GM12891 (cell line): ENCODE results near the gene TBL1XR1.

Experiments
- DNase-seq: peaks from one replicate; pipeline ENCODE4 v3.0.0; 2011; ENCODE audit warnings: low spot score; ENCODE audit not compliant: insufficient read length
- FAIRE-seq: peaks from 2 replicates; lab custom pipeline; 2011; peaks lifted over from hg19 to GRCh38; lab: Jason Lieb, UNC
- PAX5 ChIP-seq: IDR thresholded peaks from 2 replicates; pipeline ENCODE4 v1.6.1; 2011; ENCODE audit warnings: low read length, moderate library complexity, mild to moderate bottlenecking; ENCODE audit not compliant: insufficient read depth, severe bottlenecking
- POLR2A ChIP-seq: IDR thresholded peaks from 2 replicates; pipeline ENCODE4 v1.6.1; 2011; ENCODE audit warnings: low read depth, low read length, control low read depth
- POLR2AphosphoS5 ChIP-seq: IDR thresholded peaks from 2 replicates; pipeline ENCODE4 v1.6.1; 2011; ENCODE audit warnings: low read depth, low read length, control low read depth
- POU2F2 ChIP-seq: IDR thresholded peaks from 2 replicates; pipeline ENCODE4 v1.6.1; 2011; ENCODE audit warnings: low read depth, mild to moderate bottlenecking, control low read depth, low read length, moderate library complexity
- SPI1 ChIP-seq: IDR thresholded peaks from 2 replicates; pipeline ENCODE4 v1.6.1; 2011; ENCODE audit warnings: low read depth, low read length, control low read depth
- TAF1 ChIP-seq: IDR thresholded peaks from 2 replicates; pipeline ENCODE4 v1.6.1; 2011; ENCODE audit warnings: low read depth, low read length, control low read depth

TBL1XR1 gene

DNA sequence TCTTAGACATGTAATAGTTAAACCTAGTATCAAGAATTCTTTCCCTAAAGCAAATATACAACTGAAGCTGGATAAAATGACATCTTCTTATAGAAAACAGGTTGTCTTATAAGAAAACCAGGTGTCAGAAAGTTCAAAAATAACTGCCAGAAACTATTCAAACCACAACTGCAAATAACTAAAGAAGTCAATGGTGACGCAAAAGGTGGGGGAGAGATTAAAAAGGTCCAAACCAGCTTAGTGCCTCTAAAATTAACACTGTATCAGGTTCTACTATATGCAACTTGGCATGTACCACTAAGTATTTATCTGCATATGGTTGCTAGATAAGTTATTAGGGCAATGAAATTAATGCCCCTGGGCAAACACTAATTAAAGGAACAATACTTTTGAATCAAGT is 136.8 kb downstream of the TBL1XR1 start:
- DNase-seq (no peak), FAIRE-seq (no peak)
- TF ChIP-seq POLR2AphosphoS5 (no peak), PAX5 (no peak), SPI1 (no peak), POLR2A (no peak), TAF1 (no peak), POU2F2 (no peak)

DNA sequence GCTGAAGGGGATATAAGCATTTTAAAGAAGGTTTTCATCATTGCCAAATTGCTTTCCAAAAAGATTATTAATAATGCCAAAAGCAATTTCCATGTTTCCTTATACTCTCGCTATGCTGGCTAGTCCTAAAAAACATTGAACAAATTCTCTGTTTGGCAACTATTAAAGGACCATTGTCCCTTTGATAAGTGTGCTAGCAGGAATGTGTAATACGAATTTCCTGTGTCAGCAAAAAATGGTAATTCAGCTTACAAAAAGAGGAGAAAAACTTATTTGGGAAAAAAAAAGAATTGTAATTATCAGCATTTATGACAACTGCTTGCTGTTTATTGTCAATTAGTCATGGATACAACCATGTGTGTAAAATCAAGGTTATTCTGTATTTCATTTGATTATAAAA is 138.6 kb downstream of the TBL1XR1 start:
- DNase-seq (no peak), FAIRE-seq (no peak)
- TF ChIP-seq POLR2A (no peak), POU2F2 (no peak), TAF1 (no peak), PAX5 (no peak), POLR2AphosphoS5 (no peak), SPI1 (no peak)

DNA sequence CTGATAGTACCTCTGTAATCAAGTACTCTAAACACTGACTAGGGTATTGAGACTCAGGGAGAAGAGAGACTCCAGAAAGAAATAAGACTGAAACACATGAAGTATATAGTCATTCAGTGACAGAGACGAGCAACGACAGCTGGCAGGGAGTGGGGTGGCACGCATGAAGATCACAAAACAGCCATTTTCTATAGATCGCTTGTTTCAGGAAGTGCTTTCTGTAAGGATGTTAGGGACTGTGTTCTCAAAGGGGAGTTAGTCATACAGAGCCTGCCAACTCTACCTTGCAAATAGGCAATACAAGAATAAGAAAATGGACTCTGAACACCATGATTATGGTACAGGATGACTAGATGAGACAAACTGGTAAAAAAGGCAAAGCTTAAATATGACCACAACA is 139.5 kb downstream of the TBL1XR1 start:
- TF ChIP-seq PAX5, result no peak
- TF ChIP-seq POLR2A, result no peak
- 0 out of 2 replicates have a peak, but pooled peaks have one; percentile 53 for TF ChIP-seq POU2F2
- no peak for TF ChIP-seq POLR2AphosphoS5
- peak; percentile 84 for TF ChIP-seq SPI1
- TF ChIP-seq TAF1, result no peak
- FAIRE-seq, result peak; percentile 89
- DNase-seq, result peak; percentile 20

DNA sequence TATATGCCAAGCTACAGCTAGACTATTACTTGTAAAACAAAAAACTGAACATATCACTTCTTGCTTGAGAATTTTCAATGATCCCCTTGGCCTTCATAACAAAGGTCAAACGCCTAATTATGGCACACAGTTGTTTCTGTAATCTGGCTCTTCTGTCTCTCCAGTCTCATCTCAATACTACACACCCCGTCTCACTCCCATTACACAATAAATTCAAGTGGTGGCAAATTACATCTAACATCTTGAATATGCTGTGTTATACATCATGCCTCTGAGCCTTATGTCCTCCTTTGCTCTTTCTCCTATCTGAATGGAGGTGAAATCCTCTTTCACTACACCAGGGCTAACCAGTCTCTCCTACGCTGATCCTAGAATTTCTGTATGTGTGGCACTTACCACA is 140.4 kb downstream of the TBL1XR1 start:
- FAIRE-seq (peak; percentile 38), DNase-seq (no peak)
- no peak for TF ChIP-seq POLR2A
- TF ChIP-seq SPI1, result no peak
- TF ChIP-seq POU2F2, result no peak
- TF ChIP-seq POLR2AphosphoS5, result no peak
- no peak for TF ChIP-seq PAX5
- TF ChIP-seq TAF1, result no peak

DNA sequence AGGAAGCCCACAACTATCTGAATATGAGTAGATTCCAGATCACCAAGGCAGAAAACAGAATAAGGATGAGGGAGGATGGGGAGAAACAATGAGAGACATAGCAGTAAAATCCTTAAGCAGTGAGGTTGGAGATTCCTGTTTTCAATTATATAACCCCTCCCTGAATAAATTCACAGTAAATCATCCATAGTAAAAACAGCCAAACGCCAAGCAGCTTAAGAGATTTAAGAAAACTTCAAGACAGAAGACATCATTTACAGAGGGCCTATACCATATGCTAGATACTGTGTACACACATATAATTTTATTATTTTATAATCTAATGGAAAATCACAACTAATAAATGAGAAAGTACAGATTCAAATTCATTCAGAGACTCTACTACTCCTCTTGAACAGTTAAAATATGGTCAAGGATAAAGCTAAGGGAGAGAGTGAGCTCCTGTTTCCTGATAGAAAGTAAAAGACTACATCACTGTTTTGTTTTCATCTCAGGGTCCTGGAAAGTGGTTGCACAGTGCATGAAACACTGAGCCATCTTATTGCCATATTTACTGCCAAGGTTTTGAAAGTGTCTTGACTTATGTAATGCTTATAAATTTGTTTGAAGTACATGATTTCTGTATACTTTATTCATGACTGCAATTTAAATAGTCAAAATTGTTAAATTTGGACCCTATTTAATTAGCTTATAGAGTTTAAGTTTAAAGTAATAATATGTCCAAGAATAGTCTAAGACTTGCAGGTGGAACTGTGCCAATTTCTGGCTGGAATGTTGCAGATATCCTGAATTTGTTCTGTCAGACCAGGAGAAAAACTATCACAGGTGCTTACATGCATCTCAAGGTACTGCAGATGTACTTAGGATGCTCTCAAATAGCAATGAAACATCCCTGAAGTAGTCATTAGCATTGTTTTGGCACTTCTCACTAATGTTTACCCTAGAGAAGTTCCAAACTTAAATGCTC is 141.4 kb downstream of the TBL1XR1 start:
- TF ChIP-seq POU2F2 (no peak), POLR2AphosphoS5 (no peak), POLR2A (no peak), SPI1 (no peak), TAF1 (no peak), PAX5 (no peak)
- DNase-seq, result no peak
- peak; percentile 58 for FAIRE-seq

DNA sequence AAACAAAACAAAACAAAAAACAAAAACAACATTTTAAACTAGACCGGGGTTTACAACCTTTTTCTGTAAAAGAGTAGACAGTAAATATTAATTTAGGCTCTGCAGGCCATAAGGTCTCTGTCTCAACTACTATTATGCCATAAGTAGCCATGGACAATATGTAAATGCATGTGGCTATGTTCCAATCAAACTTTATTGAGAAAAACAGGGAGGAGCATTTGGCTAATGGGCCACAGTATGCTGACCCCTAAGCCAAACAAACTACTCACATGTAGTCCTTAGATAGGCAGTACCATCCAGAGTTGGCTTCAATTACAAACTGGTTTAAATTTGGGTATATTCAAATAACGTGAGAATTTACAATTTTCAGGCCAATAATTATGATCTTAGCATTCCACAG is 144.2 kb downstream of the TBL1XR1 start:
- DNase-seq (no peak), FAIRE-seq (no peak)

DNA sequence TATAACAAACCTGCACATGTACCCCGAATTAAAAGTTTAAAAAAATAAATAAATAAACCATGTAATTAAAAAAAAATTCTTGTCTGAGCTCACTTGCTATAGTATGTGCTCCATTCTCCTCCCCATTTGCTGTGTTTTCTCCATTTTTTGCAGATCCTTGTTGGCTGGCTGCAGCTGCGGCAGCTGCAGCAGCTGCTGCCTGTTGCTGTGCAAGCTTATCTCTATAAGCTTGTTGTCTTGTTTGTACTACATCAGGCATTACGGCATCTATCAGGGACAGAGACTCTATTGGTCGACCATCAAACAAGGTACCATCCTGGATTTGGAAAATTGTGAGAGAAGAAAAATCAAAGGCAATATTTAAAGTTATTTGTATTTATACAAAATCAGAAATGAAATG is 145.9 kb downstream of the TBL1XR1 start:
- TF ChIP-seq POLR2AphosphoS5 (no peak), POLR2A (no peak), POU2F2 (no peak), PAX5 (no peak), SPI1 (no peak)
- DNase-seq (no peak), FAIRE-seq (peak; percentile 50)

More for the DNA sequence above, 144.2 kb downstream of the TBL1XR1 start:
- TF ChIP-seq POU2F2 (no peak), PAX5 (no peak), SPI1 (no peak), TAF1 (no peak), POLR2AphosphoS5 (no peak), POLR2A (no peak)

DNA sequence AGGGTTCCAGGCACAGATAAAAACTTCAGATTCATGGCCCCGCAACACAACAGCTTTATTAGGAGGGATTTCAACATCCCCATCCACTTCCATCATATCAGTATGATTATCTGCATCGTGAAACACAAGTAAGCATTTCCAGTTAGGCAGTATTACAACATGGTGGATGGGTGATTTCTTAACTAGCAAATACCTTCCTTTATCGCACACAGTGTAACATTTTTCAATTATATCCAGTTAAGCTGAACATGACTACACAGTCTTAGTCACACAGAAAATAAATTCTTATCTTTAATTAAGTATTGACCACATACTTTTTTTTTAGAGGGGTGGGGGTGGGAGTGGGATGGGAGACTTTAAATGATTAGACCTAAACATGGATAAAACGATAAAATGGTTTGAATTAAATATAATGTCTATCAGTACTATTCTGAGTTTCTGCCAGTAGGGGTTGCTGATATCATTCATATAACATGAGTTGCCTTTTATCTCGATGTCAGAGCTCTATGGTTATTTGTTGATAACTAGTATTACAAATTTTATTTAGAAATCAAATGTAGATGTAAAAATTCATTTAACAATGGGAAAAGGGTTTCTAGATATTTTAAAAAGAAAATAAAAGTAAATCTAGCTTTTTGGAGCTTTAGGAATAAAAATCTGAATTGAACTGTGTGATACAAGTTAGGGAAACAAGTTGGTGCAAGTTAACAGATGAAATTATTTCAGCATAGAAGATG is 146.6 kb downstream of the TBL1XR1 start:
- peak; percentile 23 for FAIRE-seq
- no peak for TF ChIP-seq TAF1
- no peak for TF ChIP-seq PAX5
- TF ChIP-seq POLR2AphosphoS5, result no peak
- TF ChIP-seq SPI1, result no peak
- no peak for TF ChIP-seq POLR2A
- TF ChIP-seq POU2F2, result no peak
- no peak for DNase-seq

DNA sequence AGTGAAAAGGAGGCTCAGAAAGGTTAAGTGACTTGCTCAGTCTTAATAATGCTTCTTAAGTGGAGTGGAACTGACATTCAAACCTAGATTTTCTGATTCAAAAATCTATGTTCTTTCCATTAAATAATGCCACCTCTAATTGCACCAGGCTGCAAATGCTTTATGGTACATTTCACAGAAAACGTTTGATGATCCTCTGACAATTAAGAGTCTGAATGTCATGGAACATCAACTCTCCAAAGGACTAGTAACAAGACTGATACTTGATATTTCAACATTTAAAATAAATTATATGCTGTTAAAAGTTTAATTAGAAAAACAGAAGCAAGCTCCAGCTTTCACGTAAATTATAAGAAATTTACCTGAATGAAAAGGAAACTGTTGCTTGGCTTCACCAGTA is 151.5 kb downstream of the TBL1XR1 start:
- FAIRE-seq (no peak), DNase-seq (no peak)
- no peak for TF ChIP-seq SPI1
- no peak for TF ChIP-seq TAF1
- TF ChIP-seq POLR2AphosphoS5, result no peak
- no peak for TF ChIP-seq POU2F2
- TF ChIP-seq POLR2A, result no peak
- TF ChIP-seq PAX5, result no peak
